ENCODE data around the gene HOXD12. TPM values are rescaled to one million over a fixed set of nuclear protein-coding genes. Genes with fewer than 3 reads are reported as not detected.

HOXD12 gene
- total RNA-seq, 1 donor from 2014 or later: not detected

DNA sequence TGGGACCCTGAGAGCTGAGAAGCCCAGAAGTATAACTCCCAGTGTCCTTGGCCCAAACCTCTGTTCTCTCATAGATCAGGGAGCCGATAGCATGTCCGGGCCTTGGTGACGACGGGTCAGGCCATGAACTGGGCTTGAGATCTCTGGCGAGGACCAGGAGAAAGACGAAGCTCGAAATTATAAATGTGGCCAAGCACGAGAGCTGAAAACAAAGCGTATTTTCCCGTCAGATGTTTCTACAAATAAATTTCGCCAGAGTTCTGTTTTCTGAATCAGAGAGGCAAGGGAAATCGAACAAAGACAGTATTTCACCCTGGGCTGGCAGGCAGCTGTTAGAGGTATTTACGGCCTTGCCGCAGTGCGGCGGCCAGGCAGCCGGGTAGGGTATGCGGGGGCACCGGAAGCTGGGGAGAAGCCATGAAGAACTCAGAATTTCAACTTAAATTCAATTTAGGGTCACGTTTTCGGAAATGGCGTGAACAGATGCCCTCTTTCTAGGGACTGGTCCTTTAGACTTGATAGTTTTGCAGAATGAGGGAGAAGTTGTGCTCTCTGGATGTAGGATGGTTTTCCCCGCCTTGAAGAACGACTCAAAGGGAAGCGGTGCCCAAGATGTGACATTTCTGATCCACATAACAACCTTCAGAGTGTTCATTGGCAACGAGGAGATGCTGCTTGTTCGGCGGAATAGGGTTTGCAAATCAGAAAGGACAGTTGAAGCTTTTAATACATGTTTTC lies 39.5 kb downstream of the HOXD12 start:
- TF ChIP-seq, protein P1, sequence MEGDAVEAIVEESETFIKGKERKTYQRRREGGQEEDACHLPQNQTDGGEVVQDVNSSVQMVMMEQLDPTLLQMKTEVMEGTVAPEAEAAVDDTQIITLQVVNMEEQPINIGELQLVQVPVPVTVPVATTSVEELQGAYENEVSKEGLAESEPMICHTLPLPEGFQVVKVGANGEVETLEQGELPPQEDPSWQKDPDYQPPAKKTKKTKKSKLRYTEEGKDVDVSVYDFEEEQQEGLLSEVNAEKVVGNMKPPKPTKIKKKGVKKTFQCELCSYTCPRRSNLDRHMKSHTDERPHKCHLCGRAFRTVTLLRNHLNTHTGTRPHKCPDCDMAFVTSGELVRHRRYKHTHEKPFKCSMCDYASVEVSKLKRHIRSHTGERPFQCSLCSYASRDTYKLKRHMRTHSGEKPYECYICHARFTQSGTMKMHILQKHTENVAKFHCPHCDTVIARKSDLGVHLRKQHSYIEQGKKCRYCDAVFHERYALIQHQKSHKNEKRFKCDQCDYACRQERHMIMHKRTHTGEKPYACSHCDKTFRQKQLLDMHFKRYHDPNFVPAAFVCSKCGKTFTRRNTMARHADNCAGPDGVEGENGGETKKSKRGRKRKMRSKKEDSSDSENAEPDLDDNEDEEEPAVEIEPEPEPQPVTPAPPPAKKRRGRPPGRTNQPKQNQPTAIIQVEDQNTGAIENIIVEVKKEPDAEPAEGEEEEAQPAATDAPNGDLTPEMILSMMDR (conservative IDR thresholded peaks at IDR 0.05): no peak
- peaks cover 3% of the 10 kb centered on the region for H3K36me3 Mint-ChIP-seq
- H3K4me3 Mint-ChIP-seq: peak overlapping the region; percentile 53
- peaks cover 11% of the 10 kb centered on the region for H3K4me1 Mint-ChIP-seq (ENCODE audit: unreplicated experiment)
- peaks cover 3% of the 10 kb centered on the region for H3K9me3 Mint-ChIP-seq
- no peak for DNase-seq (ENCODE audit: extremely low spot score, unreplicated experiment)
- peaks cover 96% of the 10 kb centered on the region for H3K27me3 Mint-ChIP-seq
- no peak overlapping the region for H3K27ac Mint-ChIP-seq

DNA sequence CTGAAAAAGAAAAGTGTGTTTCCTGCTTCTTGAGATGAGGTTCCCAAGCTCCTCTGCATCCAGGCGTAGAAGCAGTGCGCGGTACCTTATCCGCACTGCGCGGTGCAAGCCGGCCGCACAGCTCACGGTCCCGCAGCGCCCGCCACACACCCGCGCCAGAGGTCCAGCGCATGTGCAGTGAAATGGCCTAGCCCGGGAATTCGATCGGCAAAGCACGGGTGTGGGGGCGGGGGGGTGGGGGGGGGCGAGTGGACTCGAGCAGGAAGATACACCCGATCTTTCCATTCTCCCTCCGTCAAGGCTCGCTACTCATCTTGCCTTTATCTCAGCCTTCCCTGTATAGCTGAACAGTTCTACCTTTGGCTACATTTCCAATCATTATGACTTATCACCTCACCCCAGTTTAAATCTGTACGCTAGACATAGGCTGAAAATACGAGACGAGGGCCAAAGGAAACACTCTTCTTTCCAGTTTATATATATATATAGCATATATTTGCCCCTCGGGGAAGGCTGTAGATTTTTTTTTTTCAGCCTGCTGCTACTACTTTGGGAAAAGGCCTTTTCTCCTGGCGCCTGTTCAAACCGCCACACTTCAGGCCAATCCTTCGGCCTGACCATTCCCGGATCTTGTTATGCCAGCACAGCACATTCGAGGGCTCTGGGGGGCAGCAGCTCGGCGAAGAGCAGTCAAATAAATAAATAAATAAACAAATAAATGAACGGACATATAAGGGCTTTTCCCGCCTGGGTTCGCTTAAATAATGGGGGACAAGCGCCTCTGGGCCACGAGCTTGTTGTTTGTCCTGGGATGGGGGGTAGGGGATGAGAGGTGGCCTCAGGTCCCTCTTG lies 40.3 kb downstream of the HOXD12 start:
- H3K9me3 Mint-ChIP-seq: peaks cover 3% of the 10 kb centered on the region
- peaks cover 10% of the 10 kb centered on the region for H3K4me1 Mint-ChIP-seq (ENCODE audit: unreplicated experiment)
- peaks cover 3% of the 10 kb centered on the region for H3K36me3 Mint-ChIP-seq
- H3K4me3 Mint-ChIP-seq: no peak overlapping the region
- H3K27me3 Mint-ChIP-seq: peaks cover 96% of the 10 kb centered on the region
- TF ChIP-seq, protein P1 (conservative IDR thresholded peaks at IDR 0.05): no peak
- DNase-seq (ENCODE audit: extremely low spot score, unreplicated experiment): no peak
- no peak overlapping the region for H3K27ac Mint-ChIP-seq

DNA sequence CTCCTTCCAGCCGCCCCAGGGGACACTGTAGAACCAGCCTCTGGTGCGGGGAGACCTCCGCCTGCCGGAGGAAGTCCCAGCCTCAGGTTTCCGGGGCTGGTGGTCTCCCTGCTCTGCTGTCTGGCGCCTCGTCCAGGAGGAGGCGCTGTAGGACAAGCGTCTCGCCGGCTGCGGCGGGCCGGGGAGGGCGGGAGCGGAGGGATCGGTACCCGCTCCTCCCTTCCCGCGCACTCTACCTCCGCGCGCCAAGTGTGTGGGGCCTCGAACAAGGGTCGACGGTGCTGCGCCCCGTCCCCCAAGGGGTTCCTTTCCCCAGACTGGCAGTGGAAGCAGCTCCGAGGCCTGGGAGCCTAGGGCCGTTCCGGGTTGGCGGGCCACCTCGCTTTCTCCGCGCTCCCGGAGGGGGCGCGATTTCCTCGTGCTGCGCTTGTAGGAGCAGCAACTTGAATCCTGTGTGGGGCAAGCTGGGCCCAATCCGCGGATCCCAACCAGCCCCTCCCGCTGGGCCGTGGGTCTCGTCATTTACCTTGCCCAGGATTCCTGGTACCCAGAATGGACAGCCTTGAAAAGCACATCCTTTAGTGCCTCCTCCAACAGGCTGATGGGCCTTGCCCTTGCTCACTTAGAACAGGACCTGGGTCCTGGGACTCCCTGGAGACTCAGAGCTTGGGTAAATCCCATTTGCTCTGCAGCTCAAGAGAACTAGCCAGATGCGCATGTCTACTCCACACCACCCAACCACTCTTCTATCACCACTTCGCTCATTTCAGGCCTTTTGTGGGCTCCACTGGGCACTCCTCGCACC lies 41.1 kb downstream of the HOXD12 start:
- Mint-ChIP-seq H3K4me1 (ENCODE audit: unreplicated experiment) (peaks cover 2% of the 10 kb centered on the region), H3K27me3 (peaks cover 96% of the 10 kb centered on the region), H3K27ac (no peak overlapping the region), H3K4me3 (peak overlapping the region; percentile 54), H3K9me3 (peaks cover 3% of the 10 kb centered on the region), H3K36me3 (peaks cover 3% of the 10 kb centered on the region)
- no peak for DNase-seq (ENCODE audit: extremely low spot score, unreplicated experiment)
- TF ChIP-seq, protein P1 (conservative IDR thresholded peaks at IDR 0.05): peak; percentile 97

DNA sequence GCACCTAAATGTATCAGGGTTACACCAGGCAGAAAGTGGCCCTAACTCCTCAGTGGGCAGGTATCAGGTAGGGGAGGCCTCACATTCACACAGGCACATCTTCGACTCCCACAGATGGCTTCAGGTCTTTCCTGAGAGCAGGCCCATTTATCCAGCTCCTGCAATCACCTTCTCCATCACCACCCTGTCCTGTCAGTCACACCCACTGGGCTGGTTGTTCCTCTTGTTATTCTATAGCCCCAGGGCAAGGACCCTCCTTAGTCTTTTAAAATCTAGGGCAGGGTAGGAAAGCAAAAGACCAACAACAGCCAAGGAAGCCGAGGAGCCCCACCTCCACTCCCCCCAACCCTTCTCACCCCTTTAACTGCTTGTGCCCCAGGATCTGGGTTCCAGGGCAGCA lies 42.7 kb downstream of the HOXD12 start:
- H3K36me3 Mint-ChIP-seq: peaks cover 7% of the 10 kb centered on the region
- no peak for DNase-seq (ENCODE audit: extremely low spot score, unreplicated experiment)
- H3K27ac Mint-ChIP-seq: no peak overlapping the region
- H3K9me3 Mint-ChIP-seq: peaks cover 3% of the 10 kb centered on the region
- H3K27me3 Mint-ChIP-seq: peaks cover 98% of the 10 kb centered on the region
- no peaks in the 10 kb centered on the region for H3K4me1 Mint-ChIP-seq (ENCODE audit: unreplicated experiment)
- no peak overlapping the region for H3K4me3 Mint-ChIP-seq
- TF ChIP-seq, protein P1 (conservative IDR thresholded peaks at IDR 0.05): no peak

All from type B pancreatic cell (in vitro differentiated cells).